ENCODE results near the gene TRMT1.
A peak's percentile ranks its signal among the peaks of the same experiment; 100 is the strongest.

Gene TRMT1

GRCh38 chr19:13122980-13123957, 6.7 kb upstream of the TRMT1 start:
- no peak for DNase-seq (ENCODE audit: low read depth in 2 of 2)

GRCh38 chr19:13122275-13122878, 5.8 kb upstream of the TRMT1 start:
- no peak for DNase-seq (ENCODE audit: low read depth in 2 of 2)

- no peak for DNase-seq (ENCODE audit: low read depth in 2 of 2)
These were observed 5.2 kb upstream of the TRMT1 start for GRCh38 chr19:13121551-13122274.

DNA sequence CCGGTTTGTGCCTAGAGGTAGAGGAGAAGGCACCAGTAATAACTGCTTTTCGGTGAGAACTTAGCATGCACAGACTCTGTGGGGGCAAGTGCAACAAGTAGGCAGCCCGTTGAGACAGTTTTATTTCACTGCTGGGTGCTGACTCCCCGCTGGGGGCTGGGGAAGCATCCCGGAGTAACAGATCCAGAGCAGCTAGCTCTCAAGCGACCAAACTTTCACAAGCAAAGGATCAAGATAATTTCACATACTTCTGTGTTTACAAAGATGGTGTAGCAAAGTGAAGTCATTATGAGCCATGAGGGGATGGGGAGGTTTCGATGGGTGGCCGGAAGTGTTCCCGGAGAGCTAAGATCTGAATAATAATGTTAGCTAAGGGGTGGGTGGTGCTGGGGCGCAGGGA, 4.3 kb upstream of the TRMT1 start:
- DNase-seq (ENCODE audit: low read depth in 2 of 2): no peak

- DNase-seq (ENCODE audit: low read depth in 2 of 2): no peak
These were observed 3.5 kb upstream of the TRMT1 start for GRCh38 chr19:13120031-13120430.

- DNase-seq (ENCODE audit: low read depth in 2 of 2): no peak
These were observed 3.1 kb upstream of the TRMT1 start for GRCh38 chr19:13119627-13120026.

DNA sequence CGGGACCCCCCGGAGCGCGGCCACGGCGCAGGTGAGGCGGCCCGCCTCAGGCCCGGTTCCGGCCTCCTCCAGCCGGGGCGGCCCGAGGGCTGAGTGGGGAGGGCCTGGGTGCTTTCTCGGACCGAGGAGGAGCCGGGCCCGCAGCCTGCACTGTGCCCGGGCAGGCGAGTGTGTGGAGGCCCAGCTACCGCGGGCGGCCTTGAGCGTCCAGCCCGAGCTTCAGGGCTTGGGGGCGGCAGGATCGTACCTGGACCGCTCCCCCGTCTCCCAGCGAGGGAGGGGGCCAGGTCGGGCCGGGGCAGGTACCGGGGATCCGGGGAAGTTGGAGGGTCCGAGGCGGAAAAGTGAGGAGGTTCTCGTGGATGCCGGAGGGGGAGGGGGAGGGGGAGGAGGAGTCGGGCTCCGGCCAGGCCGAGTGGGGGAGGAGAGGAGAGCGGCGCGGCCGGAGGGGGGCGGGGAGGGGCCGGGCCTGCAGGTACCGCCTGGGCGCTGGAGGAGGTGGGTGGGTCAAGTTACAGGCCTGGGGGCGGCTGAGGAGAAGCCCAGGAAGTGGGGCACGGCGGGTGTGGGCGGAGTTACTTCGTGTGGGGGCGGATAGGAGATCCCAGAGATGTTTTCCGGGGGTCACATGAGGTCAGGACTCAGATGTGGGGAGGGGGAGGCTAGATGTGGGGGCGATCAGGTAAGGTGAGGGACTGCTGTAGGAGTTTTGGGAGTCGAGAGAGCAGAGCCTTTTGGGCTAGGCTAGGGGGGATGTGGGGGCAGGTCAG, 2.1 kb upstream of the TRMT1 start:
- DNase-seq (ENCODE audit: low read depth in 2 of 2): no peak

- peak; percentile 67 to 84 for DNase-seq (ENCODE audit: low read depth in 2 of 2)
These were observed 1.4 kb upstream of the TRMT1 start, which contains the start of gene NACC1 for GRCh38 chr19:13117772-13118423. Gene NACC1, plus strand, starts transcription at chr19:13118264. Its CDS starts 16,944 bp downstream, at chr19:13135208.

DNA sequence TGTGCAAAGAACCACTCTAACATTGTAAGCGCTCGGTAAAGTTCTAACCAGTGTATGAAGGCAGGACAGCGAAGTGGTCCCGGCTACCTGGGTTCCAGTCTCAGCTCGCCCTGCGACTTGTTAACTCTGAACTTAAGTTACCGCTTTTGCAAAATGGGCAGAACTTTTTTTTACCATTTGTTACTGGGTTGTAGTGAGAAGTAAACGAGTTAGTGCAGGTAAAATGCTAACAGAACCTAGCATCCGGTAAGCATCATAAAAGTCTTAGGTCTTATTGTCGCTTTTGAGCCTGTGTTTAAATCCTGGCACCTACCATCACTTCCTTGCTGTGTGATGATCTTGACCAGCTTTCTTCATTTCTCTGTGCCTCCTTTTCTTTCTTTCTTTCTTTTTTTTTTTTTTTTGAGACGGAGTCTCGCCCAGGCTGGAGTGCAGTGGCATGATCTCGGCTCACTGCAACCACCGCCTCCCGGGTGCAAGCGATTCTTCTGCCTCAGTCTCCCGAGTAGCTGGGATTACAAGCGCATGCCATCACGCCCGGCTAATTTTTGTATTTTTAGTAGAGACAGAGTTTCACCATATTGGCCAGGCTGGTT, 734 bp upstream of the TRMT1 start:
- DNase-seq (ENCODE audit: low read depth in 2 of 2): no peak

- DNase-seq (ENCODE audit: low read depth in 2 of 2): no peak
These were observed 631 bp downstream of the TRMT1 start for GRCh38 chr19:13115936-13116281.

GRCh38 chr19:13112555-13112954, 4.0 kb downstream of the TRMT1 start:
- DNase-seq (ENCODE audit: low read depth in 2 of 2): no peak

DNA sequence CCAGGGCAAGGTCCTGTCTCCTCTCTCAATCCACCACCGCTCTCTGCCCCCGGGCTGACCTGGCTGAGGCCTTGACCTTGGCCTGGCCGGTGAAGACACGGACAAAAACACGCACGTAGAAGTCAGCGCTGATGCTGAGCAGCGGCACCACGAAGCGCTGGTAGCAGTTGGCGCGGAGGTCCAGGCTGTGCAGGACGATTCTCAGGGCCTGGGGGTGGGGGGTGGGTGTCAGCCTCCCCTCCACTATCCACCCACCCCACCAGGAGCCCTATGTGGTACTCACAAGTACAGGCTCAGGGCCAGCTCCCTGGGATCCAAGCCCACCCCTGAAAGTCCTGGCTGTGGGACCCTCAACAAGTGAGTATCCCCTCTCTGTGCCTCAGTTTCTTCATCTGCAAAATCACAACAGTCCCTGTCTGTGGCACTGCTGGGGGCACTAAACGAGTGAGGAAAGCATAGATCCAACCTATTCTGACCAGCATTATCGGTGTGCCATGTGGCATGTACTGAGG, 6.4 kb downstream of the TRMT1 start:
- no peak for DNase-seq (ENCODE audit: low read depth in 2 of 2)

GRCh38 chr19:13109361-13110098, 7.0 kb downstream of the TRMT1 start:
- no peak for DNase-seq (ENCODE audit: low read depth in 2 of 2)

DNA sequence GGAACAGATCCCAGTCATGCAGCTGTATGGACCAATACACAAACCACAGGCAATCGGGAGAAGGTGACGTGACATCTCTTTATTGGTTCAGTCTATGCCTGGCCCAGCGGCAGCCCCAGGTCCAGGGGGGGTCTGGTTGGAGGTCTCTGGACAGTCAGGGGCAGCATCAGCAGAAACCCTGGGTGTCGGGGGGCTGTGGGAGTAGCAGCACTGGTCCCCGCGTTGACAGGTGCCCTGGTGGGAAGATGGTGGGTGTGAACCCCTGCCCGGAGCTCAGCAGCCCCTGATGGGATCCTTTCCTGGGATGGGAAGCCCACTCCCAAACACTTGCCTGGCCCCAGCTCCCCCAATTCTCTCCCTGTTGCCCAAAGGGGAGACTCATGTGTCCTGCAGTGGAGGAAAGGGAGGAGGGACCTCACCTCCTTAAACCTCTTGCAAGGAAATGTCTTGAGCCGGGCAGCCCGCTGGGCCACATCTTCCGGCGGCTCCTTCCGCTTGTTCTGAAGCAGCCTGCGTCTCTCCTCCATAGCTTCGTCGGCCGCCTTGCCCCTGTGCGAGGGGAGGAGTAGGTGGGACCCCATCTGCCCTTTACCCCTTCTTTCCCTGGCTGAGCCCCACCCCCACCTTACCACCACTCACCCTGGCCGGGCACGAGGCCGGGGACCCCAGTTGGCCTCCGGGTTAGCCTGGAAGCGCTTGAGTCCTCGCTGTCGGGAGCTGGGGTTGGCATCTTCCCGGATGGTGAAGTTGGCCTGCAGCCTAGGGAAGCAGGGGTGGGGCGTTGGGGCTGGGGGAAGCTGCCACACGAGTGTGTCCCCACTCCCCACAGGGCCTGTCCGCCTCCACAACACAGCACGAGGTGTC, 11.5 kb downstream of the TRMT1 start:
- DNase-seq (ENCODE audit: low read depth in 2 of 2): no peak

DNA sequence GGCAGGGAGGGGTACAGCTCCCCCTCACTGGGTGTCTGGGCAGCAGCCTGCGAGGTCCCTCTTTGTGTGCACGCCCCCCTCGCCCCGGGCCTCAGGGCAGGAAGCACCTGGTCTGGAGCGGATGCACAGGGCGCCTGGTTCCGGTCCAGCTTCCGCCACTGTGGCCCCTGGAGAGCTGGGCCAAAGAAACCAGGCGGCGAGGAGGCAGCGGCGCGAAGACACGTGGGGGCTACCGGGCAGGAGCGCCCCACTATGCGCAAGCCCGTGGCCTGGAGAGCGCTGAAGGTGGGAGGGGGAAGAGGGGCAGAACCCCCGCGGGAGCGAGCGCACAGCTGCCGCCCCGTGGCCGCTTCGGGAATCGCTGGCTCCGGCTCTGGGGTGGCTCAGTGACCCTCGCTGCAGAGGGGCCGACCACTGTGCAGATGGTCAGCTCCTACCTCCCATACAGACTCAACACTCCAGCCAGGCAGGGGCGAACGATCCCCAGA, 12.1 kb downstream of the TRMT1 start:
- DNase-seq (ENCODE audit: low read depth in 2 of 2): no peak

- no peak for DNase-seq (ENCODE audit: low read depth in 2 of 2)
These were observed 12.8 kb downstream of the TRMT1 start for GRCh38 chr19:13103581-13104359.

- no peak for DNase-seq (ENCODE audit: low read depth in 2 of 2)
These were observed 13.6 kb downstream of the TRMT1 start, which contains the start of gene LYL1 for GRCh38 chr19:13102666-13103580. Gene LYL1, minus strand, starts transcription at chr19:13102858. Its CDS starts 1,687 bp downstream, at chr19:13101171.
